DOHH2 (cell line): ENCODE data around the gene DISP2.

Source experiments
- H3F3A ChIP-seq: fragments of 200-600 bp; sonication (generic), shearing (Covaris generic); 2 replicates; pipeline ENCODE4 v1.6.0; 2016; ENCODE audit warnings: antibody characterized with exemption, mild to moderate bottlenecking; ENCODE audit not compliant: control insufficient read depth, insufficient read depth
- H3K27ac ChIP-seq: fragments of 200-600 bp; sonication (generic); 2 replicates; pipeline ENCODE4 v1.5.1; 2014; ENCODE audit warnings: low read depth, mild to moderate bottlenecking, low read length, moderate library complexity
- H3K27me3 ChIP-seq: fragments of 200-600 bp; sonication (generic); 2 replicates; pipeline ENCODE4 v1.6.1; 2014; ENCODE audit warnings: mild to moderate bottlenecking, low read length, mixed read lengths; ENCODE audit not compliant: control insufficient read depth
- H3K36me3 ChIP-seq: fragments of 200-600 bp; sonication (generic); 2 replicates; pipeline ENCODE4 v1.6.1; 2014; ENCODE audit warnings: mild to moderate bottlenecking, low read length, moderate library complexity, mixed read lengths; ENCODE audit not compliant: control insufficient read depth
- H3K4me1 ChIP-seq: fragments of 200-600 bp; sonication (generic); 2 replicates; pipeline ENCODE4 v1.6.1; 2014; ENCODE audit warnings: mild to moderate bottlenecking, low read length, mixed read lengths; ENCODE audit not compliant: control insufficient read depth
- H3K4me2 ChIP-seq: fragments of 200-600 bp; sonication (generic); 2 replicates; pipeline ENCODE4 v1.6.0; 2014; ENCODE audit warnings: mild to moderate bottlenecking, low read length, moderate library complexity
- H3K4me3 ChIP-seq: fragments of 200-600 bp; sonication (generic); 2 replicates; pipeline ENCODE4 v1.5.1; 2014; ENCODE audit warnings: mild to moderate bottlenecking, low read length, mixed read lengths
- H3K79me2 ChIP-seq: fragments of 200-600 bp; sonication (generic); 2 replicates; pipeline ENCODE4 v1.6.1; 2014; ENCODE audit warnings: mild to moderate bottlenecking, low read length, mixed read lengths; ENCODE audit not compliant: control insufficient read depth
- H3K9me2 ChIP-seq: fragments of 200-600 bp; sonication (generic); replicated peaks from 2 replicates; pipeline ENCODE4 v1.6.1; 2014; ENCODE audit warnings: mild to moderate bottlenecking, low read length, mixed read lengths; ENCODE audit not compliant: control insufficient read depth
- H3K9me3 ChIP-seq: fragments of 200-600 bp; sonication (generic); 2 replicates; pipeline ENCODE4 v1.6.1; 2014; ENCODE audit warnings: antibody characterized with exemption, low read length, mixed read lengths; ENCODE audit not compliant: control insufficient read depth, insufficient read depth
- H4K20me1 ChIP-seq: fragments of 200-600 bp; sonication (generic); 2 replicates; pipeline ENCODE4 v1.6.0; 2014; ENCODE audit warnings: low read depth, mild to moderate bottlenecking, antibody characterized with exemption, low read length, moderate library complexity; ENCODE audit not compliant: control insufficient read depth, insufficient read depth
- CTCF ChIP-seq: fragments of 200-600 bp; sonication (generic); IDR thresholded peaks from one replicate; pipeline ENCODE4 v1.5.1; 2014; ENCODE audit warnings: antibody characterized with exemption, mild to moderate bottlenecking, low read depth, low read length; ENCODE audit not compliant: poor library complexity, severe bottlenecking
- EZH2phosphoT487 ChIP-seq: fragments of 200-600 bp; sonication (generic); IDR thresholded peaks from 2 replicates; pipeline ENCODE4 v1.6.1; 2017; ENCODE audit warnings: borderline replicate concordance, mild to moderate bottlenecking, antibody characterized with exemption, low read length, moderate library complexity, mixed read lengths

Gene DISP2

GRCh38 chr15:40361640-40362039 lies 3.6 kb downstream of the DISP2 start:
- Histone ChIP-seq H3K9me3 (no peaks in the 10 kb centered on the region), H4K20me1 (no peaks in the 10 kb centered on the region), H3K27me3 (no peaks in the 10 kb centered on the region), H3K4me2 (no peak overlapping the region), H3K36me3 (no peaks in the 10 kb centered on the region), H3F3A (no peaks in the 10 kb centered on the region), H3K4me3 (no peak overlapping the region), H3K79me2 (no peaks in the 10 kb centered on the region), H3K9me2 (no peaks in the 10 kb centered on the region), H3K4me1 (peaks cover 12% of the 10 kb centered on the region), H3K27ac (no peak overlapping the region)
- TF ChIP-seq CTCF (no peak), EZH2phosphoT487 (no peak)

GRCh38 chr15:40363611-40364010 lies 5.6 kb downstream of the DISP2 start:
- H3K9me3 ChIP-seq: no peaks in the 10 kb centered on the region
- H3K27ac ChIP-seq: no peak overlapping the region
- no peaks in the 10 kb centered on the region for H3F3A ChIP-seq
- no peak overlapping the region for H3K4me2 ChIP-seq
- H3K9me2 ChIP-seq: no peaks in the 10 kb centered on the region
- H3K79me2 ChIP-seq: no peaks in the 10 kb centered on the region
- TF ChIP-seq CTCF: no peak
- no peak for TF ChIP-seq EZH2phosphoT487
- no peaks in the 10 kb centered on the region for H4K20me1 ChIP-seq
- no peaks in the 10 kb centered on the region for H3K36me3 ChIP-seq
- no peaks in the 10 kb centered on the region for H3K27me3 ChIP-seq
- no peak overlapping the region for H3K4me3 ChIP-seq
- H3K4me1 ChIP-seq: peaks cover 22% of the 10 kb centered on the region

GRCh38 chr15:40364251-40364650 lies 6.2 kb downstream of the DISP2 start:
- no peak overlapping the region for H3K27ac ChIP-seq
- H3K79me2 ChIP-seq: no peaks in the 10 kb centered on the region
- no peak overlapping the region for H3K4me3 ChIP-seq
- no peak overlapping the region for H3K4me2 ChIP-seq
- no peaks in the 10 kb centered on the region for H3K27me3 ChIP-seq
- no peaks in the 10 kb centered on the region for H3K9me2 ChIP-seq
- TF ChIP-seq EZH2phosphoT487: no peak
- no peak for TF ChIP-seq CTCF
- no peaks in the 10 kb centered on the region for H3K9me3 ChIP-seq
- peaks cover 16% of the 10 kb centered on the region for H3K4me1 ChIP-seq
- H3F3A ChIP-seq: no peaks in the 10 kb centered on the region
- no peaks in the 10 kb centered on the region for H3K36me3 ChIP-seq
- H4K20me1 ChIP-seq: no peaks in the 10 kb centered on the region

GRCh38 chr15:40365016-40365415 lies 7.0 kb downstream of the DISP2 start:
- Histone ChIP-seq H3K9me3 (no peaks in the 10 kb centered on the region), H3K4me3 (no peak overlapping the region), H3K27me3 (no peaks in the 10 kb centered on the region), H3F3A (no peaks in the 10 kb centered on the region), H3K4me2 (no peak overlapping the region), H3K4me1 (peaks cover 16% of the 10 kb centered on the region), H3K9me2 (no peaks in the 10 kb centered on the region), H3K36me3 (no peaks in the 10 kb centered on the region), H4K20me1 (no peaks in the 10 kb centered on the region), H3K27ac (no peak overlapping the region), H3K79me2 (no peaks in the 10 kb centered on the region)
- TF ChIP-seq CTCF: no peak
- no peak for TF ChIP-seq EZH2phosphoT487
